GM12878 (cell line): ENCODE results near the gene XPNPEP1. TPM values are rescaled to one million over a fixed set of nuclear protein-coding genes. Genes with fewer than 3 reads are reported as not detected.
A peak's percentile ranks its signal among the peaks of the same experiment; 100 is the strongest.

Experiments used
- ATAC-seq: fragments of 200-7000 bp; cut with Tn5 transposase; 3 replicates; pipeline ENCODE4 v1.9.1; 2020; ENCODE audit warnings: mild to moderate bottlenecking, moderate library complexity
- BruUV-seq: library from RNA; stranded (reverse); fragments of 400-500 nt; replicated peaks from 2 replicates; lab custom pipeline; 2021; lab: Mats Ljungman, UMichigan
- CTCF ChIA-PET: fragments of 300-600 bp; sonication (Branson Sonifier 250); formaldehyde crosslinking; extraction: SDS; loops from one replicate; lab custom pipeline; 2021; ENCODE audit warnings: inconsistent platforms; lab: Yijun Ruan, JAX
- POLR2A ChIA-PET: fragments of 350-600 bp; formaldehyde crosslinking; extraction: SDS; loops from one replicate; lab custom pipeline; 2021; ENCODE audit warnings: inconsistent platforms; lab: Charles Lee
- RAD21 ChIA-PET: fragments of 300-600 bp; sonication (Branson Sonifier 250); formaldehyde crosslinking; loops from one replicate; lab custom pipeline; 2023; ENCODE audit warnings: antibody characterized with exemption; ENCODE audit not compliant: unreplicated experiment; lab: Charles Lee
- SMC1A ChIA-PET: fragments of 300-600 bp; sonication (Branson Sonifier 250); formaldehyde crosslinking; loops from one replicate; lab custom pipeline; 2023; ENCODE audit not compliant: unreplicated experiment, uncharacterized antibody; lab: Charles Lee
- DNase-seq: peaks from one replicate; pipeline ENCODE4 v3.0.0-alpha.2; 2011; ENCODE audit warnings: low read depth, low spot score
- FAIRE-seq: peaks from 3 replicates; lab custom pipeline; 2011; peaks lifted over from hg19 to GRCh38; lab: Jason Lieb, UNC
- H2AFZ ChIP-seq: 2 replicates; pipeline ENCODE4 v1.6.0; 2011; ENCODE audit warnings: low read depth, low read length, control low read depth; ENCODE audit not compliant: control insufficient read depth
- H3K27ac ChIP-seq: 2 replicates; pipeline ENCODE4 v1.5.1; 2011; ENCODE audit warnings: control low read depth; ENCODE audit not compliant: control insufficient read depth, insufficient read depth
- H3K27me3 ChIP-seq, 2 experiments: replicated peaks in 1 of 2; 2 replicates each; pipeline versions ENCODE4 v1.6.0 to v1.6.1; 2011; ENCODE audit warnings: low read length in 1 of 2; ENCODE audit not compliant: control insufficient read depth in 2 of 2, insufficient read depth in 2 of 2
- H3K36me3 ChIP-seq, 2 experiments: 2 replicates each; pipeline ENCODE4 v1.5.1; 2011; ENCODE audit warnings: low read length in 1 of 2; ENCODE audit not compliant: control insufficient read depth in 2 of 2, insufficient read depth in 2 of 2
- H3K4me1 ChIP-seq: 2 replicates; pipeline ENCODE4 v1.6.1; 2011; ENCODE audit warnings: mild to moderate bottlenecking, low read length, moderate library complexity, mixed read lengths; ENCODE audit not compliant: control insufficient read depth, insufficient read depth
- H3K4me2 ChIP-seq: 2 replicates; pipeline ENCODE4 v1.6.0; 2011; ENCODE audit warnings: control low read depth; ENCODE audit not compliant: control insufficient read depth, insufficient read depth
- H3K4me3 ChIP-seq: fragments of 200-600 bp; sonication (generic); 2 replicates; pipeline ENCODE4 v1.5.1; 2016
- H3K79me2 ChIP-seq: 2 replicates; pipeline ENCODE4 v1.6.0; 2011; ENCODE audit warnings: low read length; ENCODE audit not compliant: control insufficient read depth, insufficient read depth
- H3K9ac ChIP-seq: 2 replicates; pipeline ENCODE4 v1.8.0; 2011; ENCODE audit warnings: low read length, control low read depth, mixed read lengths; ENCODE audit not compliant: control insufficient read depth, insufficient read depth
- H3K9me3 ChIP-seq: replicated peaks from 3 replicates; pipeline ENCODE4 v1.5.1; 2011; ENCODE audit warnings: mild to moderate bottlenecking, low read length; ENCODE audit not compliant: control insufficient read depth, insufficient read depth
- H4K20me1 ChIP-seq: 2 replicates; pipeline ENCODE4 v1.6.0; 2011; ENCODE audit not compliant: control insufficient read depth, insufficient read depth
- FOS ChIP-seq: IDR thresholded peaks from 3 replicates; pipeline ENCODE4 v1.6.1; 2011; ENCODE audit warnings: borderline replicate concordance; ENCODE audit not compliant: insufficient read length; ENCODE audit errors: extremely low read depth
- HDAC6 ChIP-seq: fragments of 200-600 bp; sonication (generic); IDR thresholded peaks from one replicate; pipeline ENCODE4 v1.8.0; 2017; ENCODE audit warnings: antibody characterized with exemption; ENCODE audit not compliant: unreplicated experiment
- KDM1A ChIP-seq: fragments of 200-600 bp; sonication (generic); IDR thresholded peaks from 2 replicates; pipeline ENCODE4 v1.6.1; 2016; ENCODE audit warnings: borderline replicate concordance
- PAX8 ChIP-seq: fragments of 450-650 bp; IDR thresholded peaks from 2 replicates; pipeline ENCODE4 v1.6.1; 2017; ENCODE audit warnings: mild to moderate bottlenecking, moderate library complexity
- RUNX3 ChIP-seq: IDR thresholded peaks from 2 replicates; pipeline ENCODE4 v1.6.1; 2012; ENCODE audit warnings: low read length, inconsistent platforms
- SIX5 ChIP-seq: IDR thresholded peaks from 2 replicates; pipeline ENCODE4 v1.6.1; 2011; ENCODE audit warnings: mild to moderate bottlenecking, low read depth, low read length, moderate library complexity; ENCODE audit not compliant: severe bottlenecking
- SP1 ChIP-seq: IDR thresholded peaks from one replicate; pipeline ENCODE4 v1.6.1; 2011; ENCODE audit warnings: low read depth, low read length
- SPI1 ChIP-seq: IDR thresholded peaks from 2 replicates; pipeline ENCODE4 v1.6.1; 2011; ENCODE audit warnings: low read depth, mild to moderate bottlenecking, low read length, moderate library complexity, borderline replicate concordance; ENCODE audit not compliant: insufficient read depth
- TBL1XR1 ChIP-seq: IDR thresholded peaks from 2 replicates; pipeline ENCODE4 v1.6.1; 2012; ENCODE audit warnings: low read depth, low read length, improper control_type of control experiment
- TCF12 ChIP-seq: IDR thresholded peaks from 2 replicates; pipeline ENCODE4 v1.6.1; 2011; ENCODE audit warnings: low read depth, mild to moderate bottlenecking, low read length
- ZNF217 ChIP-seq: fragments of 450-650 bp; IDR thresholded peaks from 2 replicates; pipeline ENCODE4 v1.6.1; 2017; ENCODE audit warnings: antibody characterized with exemption, mild to moderate bottlenecking
- WGBS: methylation state at CpG from one replicate; pipeline ENCODE4 v1.1.6; 2016; ENCODE audit warnings: low lambda C conversion rate; ENCODE audit not compliant: insufficient replicate concordance, insufficient coverage; ENCODE audit errors: missing lambda C conversion rate; 5-methylcytosine and 5-hydroxymethylcytosine counted together
- in situ Hi-C: fragments of 300-500 bp; cut with MboI; formaldehyde crosslinking; loops from 9 replicates; pipeline ENCODE4 v1.14.3; 2018; ENCODE audit warnings: mixed read lengths
- intact Hi-C: fragments of 100-400 bp; cut with micrococcal nuclease; formaldehyde crosslinking; loops from one replicate; pipeline ENCODE4 v1.14.2; 2022; ENCODE audit not compliant: unreplicated experiment
- polyA plus RNA-seq, 11 experiments: library from polyadenylated mRNA; depleted of rRNA in 4 of 11; unstranded in 6 of 11; stranded (reverse) in 5 of 11; fragments of >200 nt; fragmentation: Nextera tagmentation in 4 of 11; fragmentation: Illumina TruSeq in 1 of 11; extraction: Ambion mirVana in 4 of 11; extraction: Trizol in 1 of 11; gene quantifications; 1 replicate in 1 of 11; 2 replicates in 10 of 11; pipeline versions ENCODE4 v1.2.1 to v1.2.3, GENCODE V29; 2011 to 2016; ENCODE audit warnings: inconsistent platforms in 2 of 11, missing spikeins in 2 of 11, low read depth in 1 of 11
- total RNA-seq, 4 experiments: library from RNA; depleted of rRNA in 3 of 4; stranded (reverse); fragments of >200 nt in 3 of 4; fragmentation: Illumina TruSeq in 1 of 4; extraction: Trizol in 1 of 4; gene quantifications; 2 replicates each; pipeline versions ENCODE4 v1.2.1 to v1.2.3, GENCODE V29; 2013 to 2021
- TF ChIP-seq, protein P1 (sequence below): fragments of 450-650 bp; IDR thresholded peaks from 2 replicates; pipeline ENCODE4 v1.6.1; 2017; ENCODE audit warnings: mild to moderate bottlenecking, low read depth, inconsistent platforms; ENCODE audit not compliant: poor library complexity, severe bottlenecking
- TF ChIP-seq, protein P2 (sequence below): fragments of 450-650 bp; IDR thresholded peaks from 2 replicates; pipeline ENCODE4 v1.6.1; 2017; ENCODE audit warnings: antibody characterized with exemption, mild to moderate bottlenecking, moderate library complexity
- TF ChIP-seq, protein P3 (sequence below): fragments of 450-650 bp; IDR thresholded peaks from 2 replicates; pipeline ENCODE4 v1.6.1; 2016; ENCODE audit warnings: mild to moderate bottlenecking

Gene XPNPEP1
- total and polyA plus RNA-seq, 10 of the 15 experiments (the other 5 are each of a cell fraction or from before 2014, with no cell fraction given), result 22.7 to 108 (median 43.5) TPM

DNA sequence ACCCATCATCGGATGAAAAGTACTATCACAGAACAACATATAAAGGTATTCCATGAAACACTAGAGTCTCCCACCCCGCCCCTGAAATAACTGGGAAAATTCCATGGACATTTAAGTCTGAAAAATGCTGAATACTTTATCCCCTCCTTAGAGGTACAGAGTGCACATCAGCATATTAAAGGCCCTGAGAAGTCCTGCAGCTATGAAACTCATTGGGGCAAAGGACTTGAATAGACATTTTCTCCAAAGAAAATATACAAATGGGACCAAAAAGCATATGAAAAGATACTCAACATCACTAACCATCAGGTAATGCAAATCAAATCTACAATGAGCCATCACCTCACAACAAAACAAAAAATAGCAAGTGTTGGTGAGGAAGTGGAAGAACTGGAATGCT is 18.9 kb downstream of the XPNPEP1 start (continued):
- TF ChIP-seq, protein P1, sequence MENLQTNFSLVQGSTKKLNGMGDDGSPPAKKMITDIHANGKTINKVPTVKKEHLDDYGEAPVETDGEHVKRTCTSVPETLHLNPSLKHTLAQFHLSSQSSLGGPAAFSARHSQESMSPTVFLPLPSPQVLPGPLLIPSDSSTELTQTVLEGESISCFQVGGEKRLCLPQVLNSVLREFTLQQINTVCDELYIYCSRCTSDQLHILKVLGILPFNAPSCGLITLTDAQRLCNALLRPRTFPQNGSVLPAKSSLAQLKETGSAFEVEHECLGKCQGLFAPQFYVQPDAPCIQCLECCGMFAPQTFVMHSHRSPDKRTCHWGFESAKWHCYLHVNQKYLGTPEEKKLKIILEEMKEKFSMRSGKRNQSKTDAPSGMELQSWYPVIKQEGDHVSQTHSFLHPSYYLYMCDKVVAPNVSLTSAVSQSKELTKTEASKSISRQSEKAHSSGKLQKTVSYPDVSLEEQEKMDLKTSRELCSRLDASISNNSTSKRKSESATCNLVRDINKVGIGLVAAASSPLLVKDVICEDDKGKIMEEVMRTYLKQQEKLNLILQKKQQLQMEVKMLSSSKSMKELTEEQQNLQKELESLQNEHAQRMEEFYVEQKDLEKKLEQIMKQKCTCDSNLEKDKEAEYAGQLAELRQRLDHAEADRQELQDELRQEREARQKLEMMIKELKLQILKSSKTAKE, result no peak
- no peak for TF ChIP-seq SP1
- no peak for TF ChIP-seq KDM1A
- no peak for TF ChIP-seq PAX8
- TF ChIP-seq FOS, result no peak
- TF ChIP-seq, all 136 proteins: peak for 0

DNA sequence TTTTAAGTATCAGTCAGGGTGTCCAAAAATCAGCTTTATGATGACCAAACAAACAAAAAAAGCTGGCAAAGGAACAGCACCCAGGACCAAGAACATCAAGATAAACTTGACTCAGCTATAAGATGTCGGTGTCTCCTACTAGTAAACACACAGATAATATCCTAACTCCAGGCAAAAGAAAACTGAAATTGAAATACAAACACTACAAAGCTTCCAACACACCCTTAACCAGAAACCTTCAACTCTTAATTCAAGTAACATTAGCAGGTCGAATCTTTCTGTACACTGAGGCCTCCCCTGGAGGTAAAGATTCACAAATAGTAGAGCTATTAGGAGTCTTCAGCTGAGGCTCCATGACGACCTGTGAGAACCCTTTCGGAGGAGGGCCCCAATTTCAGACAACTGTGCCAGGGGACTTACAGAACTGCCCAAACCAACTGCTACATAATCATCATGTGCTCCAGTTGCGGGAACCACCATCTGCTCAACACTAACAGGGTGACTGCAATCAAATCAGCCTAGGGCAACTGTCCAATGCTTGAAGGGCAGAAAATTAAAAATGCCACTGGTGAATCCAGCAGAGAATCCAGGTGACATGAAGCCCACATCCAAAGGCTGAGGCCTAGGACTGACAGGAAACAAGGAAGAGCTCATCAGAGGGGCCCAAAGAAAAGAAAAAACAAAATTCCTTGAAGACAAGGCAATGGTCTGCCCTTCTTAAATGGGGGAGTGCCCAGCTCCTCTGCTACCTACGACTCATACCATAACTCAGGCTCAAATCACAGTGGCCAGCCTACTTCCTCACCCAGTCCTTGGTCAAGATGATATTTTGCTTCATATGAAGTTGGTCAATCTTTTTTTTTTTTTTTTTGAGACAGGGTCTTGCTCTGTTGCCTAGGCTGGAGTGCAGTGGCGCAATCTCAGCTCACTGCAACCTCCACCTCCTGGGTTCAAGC is 20.0 kb downstream of the XPNPEP1 start:
- ATAC-seq, result peak; percentile 89
- TF ChIP-seq SPI1 (peak; percentile 33; the same call in 1 of the 2 replicates), SIX5 (no peak), HDAC6 (no peak), TBL1XR1 (no peak), ZNF217 (no peak), RUNX3 (no peak), TCF12 (no peak)
- TF ChIP-seq, protein P2, sequence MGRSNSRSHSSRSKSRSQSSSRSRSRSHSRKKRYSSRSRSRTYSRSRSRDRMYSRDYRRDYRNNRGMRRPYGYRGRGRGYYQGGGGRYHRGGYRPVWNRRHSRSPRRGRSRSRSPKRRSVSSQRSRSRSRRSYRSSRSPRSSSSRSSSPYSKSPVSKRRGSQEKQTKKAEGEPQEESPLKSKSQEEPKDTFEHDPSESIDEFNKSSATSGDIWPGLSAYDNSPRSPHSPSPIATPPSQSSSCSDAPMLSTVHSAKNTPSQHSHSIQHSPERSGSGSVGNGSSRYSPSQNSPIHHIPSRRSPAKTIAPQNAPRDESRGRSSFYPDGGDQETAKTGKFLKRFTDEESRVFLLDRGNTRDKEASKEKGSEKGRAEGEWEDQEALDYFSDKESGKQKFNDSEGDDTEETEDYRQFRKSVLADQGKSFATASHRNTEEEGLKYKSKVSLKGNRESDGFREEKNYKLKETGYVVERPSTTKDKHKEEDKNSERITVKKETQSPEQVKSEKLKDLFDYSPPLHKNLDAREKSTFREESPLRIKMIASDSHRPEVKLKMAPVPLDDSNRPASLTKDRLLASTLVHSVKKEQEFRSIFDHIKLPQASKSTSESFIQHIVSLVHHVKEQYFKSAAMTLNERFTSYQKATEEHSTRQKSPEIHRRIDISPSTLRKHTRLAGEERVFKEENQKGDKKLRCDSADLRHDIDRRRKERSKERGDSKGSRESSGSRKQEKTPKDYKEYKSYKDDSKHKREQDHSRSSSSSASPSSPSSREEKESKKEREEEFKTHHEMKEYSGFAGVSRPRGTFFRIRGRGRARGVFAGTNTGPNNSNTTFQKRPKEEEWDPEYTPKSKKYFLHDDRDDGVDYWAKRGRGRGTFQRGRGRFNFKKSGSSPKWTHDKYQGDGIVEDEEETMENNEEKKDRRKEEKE, result no peak
- TF ChIP-seq, protein P3, sequence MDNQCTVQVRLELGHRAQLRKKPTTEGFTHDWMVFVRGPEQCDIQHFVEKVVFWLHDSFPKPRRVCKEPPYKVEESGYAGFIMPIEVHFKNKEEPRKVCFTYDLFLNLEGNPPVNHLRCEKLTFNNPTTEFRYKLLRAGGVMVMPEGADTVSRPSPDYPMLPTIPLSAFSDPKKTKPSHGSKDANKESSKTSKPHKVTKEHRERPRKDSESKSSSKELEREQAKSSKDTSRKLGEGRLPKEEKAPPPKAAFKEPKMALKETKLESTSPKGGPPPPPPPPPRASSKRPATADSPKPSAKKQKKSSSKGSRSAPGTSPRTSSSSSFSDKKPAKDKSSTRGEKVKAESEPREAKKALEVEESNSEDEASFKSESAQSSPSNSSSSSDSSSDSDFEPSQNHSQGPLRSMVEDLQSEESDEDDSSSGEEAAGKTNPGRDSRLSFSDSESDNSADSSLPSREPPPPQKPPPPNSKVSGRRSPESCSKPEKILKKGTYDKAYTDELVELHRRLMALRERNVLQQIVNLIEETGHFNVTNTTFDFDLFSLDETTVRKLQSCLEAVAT, result 0 out of 2 replicates have a peak, but pooled peaks have one; percentile 17
- H3K27me3 ChIP-seq, result no peaks in the 10 kb centered on the region
- peaks cover 6% of the 10 kb centered on the region for H3K4me1 ChIP-seq
- no peak for DNase-seq
- no peaks in the 10 kb centered on the region for H3K9me3 ChIP-seq
- peaks cover 10% of the 10 kb centered on the region for H3K79me2 ChIP-seq
- SMC1A ChIA-PET, result interaction anchor here (0.9 to 2.8 kb wide), 9 partner anchors 10 to 182 kb away, joined by 3 to 19 read pairs (median 4); no protein-coding TSS in a partner anchor
- BruUV-seq, result no TSS peak
- in situ Hi-C loops (no loop called here), intact Hi-C loops (no loop called here)
- CTCF ChIA-PET, result interaction anchor here (0.9 to 3.1 kb wide), 7 partner anchors 9 to 76 kb away, joined by 3 to 18 read pairs (median 3); no protein-coding TSS in a partner anchor
- H3K4me2 ChIP-seq, result peak overlapping the region; percentile 42; the same call in 1 of the 2 replicates
- WGBS, result 73% methylated on average over 7 of the region's 7 CpGs
- POLR2A ChIA-PET, result interaction anchor here (0.5 to 1.9 kb wide), 4 partner anchors 9 to 354 kb away, joined by 3 to 5 read pairs (median 4); no protein-coding TSS in a partner anchor
- no peaks in the 10 kb centered on the region; the same call in 1 of the 2 replicates for H4K20me1 ChIP-seq
- H3K27ac ChIP-seq, result peak overlapping the region; percentile 50; the same call in 1 of the 2 replicates
- no peak overlapping the region for H3K4me3 ChIP-seq
- H3K9ac ChIP-seq, result no peak overlapping the region
- RAD21 ChIA-PET, result interaction anchor here (1.0 to 2.1 kb wide), 3 partner anchors 9 to 75 kb away, joined by 3 to 7 read pairs (median 5); no protein-coding TSS in a partner anchor
- peaks cover 2 to 17% of the 10 kb centered on the region in 2 experiments; a peak in 3 of 4 replicates for H3K36me3 ChIP-seq
- no peak for FAIRE-seq
- no peak overlapping the region for H2AFZ ChIP-seq
